H1 (cell line): ENCODE measurements around the gene PRRC2A.

ENCODE experiments used
- CEBPB ChIP-seq: IDR thresholded peaks from 2 replicates; pipeline ENCODE4 v1.6.1; 2012; ENCODE audit warnings: low read depth, low read length
- CHD2 ChIP-seq: IDR thresholded peaks from 2 replicates; pipeline ENCODE4 v1.6.1; 2012; ENCODE audit warnings: low read length, improper control_type of control experiment
- CTCF ChIP-seq, 3 experiments: IDR thresholded peaks; 1 replicate in 2 of 3; 2 replicates in 1 of 3; pipeline versions ENCODE4 v1.5.1 to v1.6.1; 2011; ENCODE audit warnings: low read length in 3 of 3, mild to moderate bottlenecking in 3 of 3, inconsistent platforms in 2 of 3, low read depth in 1 of 3, moderate library complexity in 1 of 3; ENCODE audit not compliant: insufficient read depth in 1 of 3; ENCODE audit errors: control extremely low read depth in 1 of 3
- EP300 ChIP-seq, 2 experiments: IDR thresholded peaks; 1 replicate in 1 of 2; 2 replicates in 1 of 2; pipeline ENCODE4 v1.6.1; 2011 to 2012; ENCODE audit warnings: low read depth in 2 of 2, low read length in 2 of 2, mild to moderate bottlenecking in 2 of 2, borderline replicate concordance in 1 of 2, inconsistent platforms in 1 of 2, moderate library complexity in 1 of 2
- EZH2 ChIP-seq: fragments of 200-600 bp; sonication (generic); IDR thresholded peaks from 2 replicates; pipeline ENCODE4 v1.7.1; 2012; ENCODE audit warnings: low read depth, mild to moderate bottlenecking, moderate library complexity, low read length, inconsistent platforms; ENCODE audit not compliant: severe bottlenecking
- MAX ChIP-seq: IDR thresholded peaks from 2 replicates; pipeline ENCODE4 v1.6.1; 2012; ENCODE audit warnings: inconsistent platforms
- POLR2A ChIP-seq, 2 experiments: IDR thresholded peaks; 1 replicate in 1 of 2; 2 replicates in 1 of 2; pipeline ENCODE4 v1.6.1; 2011; ENCODE audit warnings: low read depth in 2 of 2, low read length in 2 of 2, mild to moderate bottlenecking in 2 of 2; ENCODE audit errors: control extremely low read depth in 1 of 2
- POLR2AphosphoS5 ChIP-seq: IDR thresholded peaks from 2 replicates; pipeline ENCODE4 v1.6.1; 2011; ENCODE audit warnings: low read depth, low read length
- POU5F1 ChIP-seq: IDR thresholded peaks from 2 replicates; pipeline ENCODE4 v1.6.1; 2011; ENCODE audit warnings: low read depth, mild to moderate bottlenecking, low read length, moderate library complexity
- SP4 ChIP-seq: IDR thresholded peaks from 2 replicates; pipeline ENCODE4 v1.6.1; 2012; ENCODE audit warnings: low read length, inconsistent platforms
- TEAD4 ChIP-seq: IDR thresholded peaks from 2 replicates; pipeline ENCODE4 v1.6.1; 2012; ENCODE audit warnings: low read depth, low read length, inconsistent platforms, mixed read lengths
- ZNF274 ChIP-seq: IDR thresholded peaks from 2 replicates; pipeline ENCODE4 v1.7.0; 2012; ENCODE audit warnings: low read length, borderline replicate concordance; ENCODE audit errors: extremely low read depth
- TF ChIP-seq, protein P1 (sequence below): IDR thresholded peaks from 2 replicates; pipeline ENCODE4 v1.6.1; 2011; ENCODE audit warnings: low read depth, mild to moderate bottlenecking, low read length; ENCODE audit not compliant: insufficient read depth
- TF ChIP-seq, protein P2 (sequence below): IDR thresholded peaks from 2 replicates; pipeline ENCODE4 v1.6.1; 2011; ENCODE audit warnings: low read length, improper control_type of control experiment

DNA sequence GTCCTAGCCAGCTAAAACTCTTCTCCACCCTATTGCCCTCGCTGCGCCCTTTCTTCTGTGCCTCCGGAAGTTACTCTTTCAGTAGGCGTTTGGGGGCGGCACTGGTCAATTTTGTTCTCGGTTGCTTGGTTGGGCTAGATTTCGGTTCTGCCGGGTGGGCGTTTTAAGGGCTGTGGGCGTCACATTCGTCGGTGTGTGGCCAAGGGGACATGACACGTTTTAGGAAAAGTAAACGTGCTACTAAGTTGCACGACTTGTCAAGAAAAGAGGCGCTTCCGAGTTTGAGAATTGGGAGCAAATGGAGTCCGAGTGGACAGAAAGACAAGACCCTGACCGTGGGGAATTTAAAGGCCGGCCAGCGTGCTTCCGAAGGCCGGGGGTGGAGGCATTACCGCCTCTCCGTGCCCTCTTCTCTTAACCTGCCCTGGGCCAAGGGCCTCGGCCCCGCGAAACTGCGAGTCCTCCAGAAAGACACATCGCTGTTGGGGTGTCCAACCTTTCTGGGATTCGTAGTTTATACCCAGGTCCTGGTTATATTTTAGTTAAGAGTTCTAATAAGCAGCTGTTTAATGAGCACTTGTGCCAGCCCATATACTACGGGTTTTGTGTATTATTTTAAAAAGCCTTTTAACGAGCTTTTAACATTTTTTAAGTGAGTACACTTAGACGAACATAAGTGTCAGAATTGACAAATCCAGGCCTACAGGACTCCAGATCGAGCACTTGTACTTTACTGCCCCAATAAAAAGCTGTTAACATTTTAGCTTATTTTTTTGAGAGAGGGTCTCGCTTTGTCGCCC is 32.6 kb downstream of the PRRC2A start:
- TF ChIP-seq CTCF (IDR thresholded peaks at IDR 0.05; ENCODE audit: control extremely low read depth in 1 of 3, insufficient read depth in 1 of 3, low read depth in 1 of 3, low read length in 3 of 3) (peak in 1 of 3 experiments; percentile 18; a peak in 1 of 4 replicates), CEBPB (no peak; the same call in 1 of the 2 replicates), EP300 (IDR thresholded peaks at IDR 0.05; ENCODE audit: borderline replicate concordance in 1 of 2, low read depth in 2 of 2, low read length in 2 of 2) (no peak), TEAD4 (no peak), ZNF274 (no peak), POLR2AphosphoS5 (no peak), MAX (no peak; the same call in 1 of the 2 replicates), POU5F1 (no peak), SP4 (no peak), EZH2 (no peak), POLR2A (IDR thresholded peaks at IDR 0.05; ENCODE audit: control extremely low read depth in 1 of 2, low read depth in 2 of 2, low read length in 2 of 2) (peak in 1 of 2 experiments; percentile 79; a peak in 2 of 3 replicates), CHD2 (no peak)
- TF ChIP-seq, protein P1, sequence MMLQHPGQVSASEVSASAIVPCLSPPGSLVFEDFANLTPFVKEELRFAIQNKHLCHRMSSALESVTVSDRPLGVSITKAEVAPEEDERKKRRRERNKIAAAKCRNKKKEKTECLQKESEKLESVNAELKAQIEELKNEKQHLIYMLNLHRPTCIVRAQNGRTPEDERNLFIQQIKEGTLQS = no peak
- TF ChIP-seq, protein P2, sequence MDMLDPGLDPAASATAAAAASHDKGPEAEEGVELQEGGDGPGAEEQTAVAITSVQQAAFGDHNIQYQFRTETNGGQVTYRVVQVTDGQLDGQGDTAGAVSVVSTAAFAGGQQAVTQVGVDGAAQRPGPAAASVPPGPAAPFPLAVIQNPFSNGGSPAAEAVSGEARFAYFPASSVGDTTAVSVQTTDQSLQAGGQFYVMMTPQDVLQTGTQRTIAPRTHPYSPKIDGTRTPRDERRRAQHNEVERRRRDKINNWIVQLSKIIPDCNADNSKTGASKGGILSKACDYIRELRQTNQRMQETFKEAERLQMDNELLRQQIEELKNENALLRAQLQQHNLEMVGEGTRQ = no peak
